Heart left ventricle (tissue), 16 donors: ENCODE data around the gene SCFD2. TPM values are rescaled to one million over a fixed set of nuclear protein-coding genes. Genes with fewer than 3 reads are reported as not detected.

Source experiments
- ATAC-seq, 4 donors: fragments of 200-7000 bp; cut with Tn5 transposase; one replicate each; pipeline ENCODE4 v1.9.1; 2020 to 2022; ENCODE audit warnings: moderate library complexity in 4 of 4, mild to moderate bottlenecking in 3 of 4, moderate number of reproducible peaks in 1 of 4
- DNase-seq, 5 donors: peaks; one replicate each; pipeline ENCODE4 v3.0.0-alpha.2; 2020
- H3K27ac ChIP-seq, 12 donors: fragments of 200-600 bp; sonication (generic) in 4 of 12; one replicate each; pipeline versions ENCODE4 v1.5.0 to v1.8.0; 2016 to 2022; ENCODE audit warnings: mild to moderate bottlenecking in 2 of 12
- H3K27me3 ChIP-seq, 9 donors: fragments of 200-600 bp; sonication (generic) in 2 of 9; one replicate each; pipeline versions ENCODE4 v1.5.1 to v1.8.0; 2016 to 2022; ENCODE audit warnings: mild to moderate bottlenecking in 3 of 9
- H3K36me3 ChIP-seq, 9 donors: fragments of 200-600 bp; sonication (generic) in 2 of 9; one replicate each; pipeline versions ENCODE4 v1.5.0 to v1.8.0; 2018 to 2022; ENCODE audit warnings: mild to moderate bottlenecking in 2 of 9
- H3K4me1 ChIP-seq, 12 donors: fragments of 200-600 bp; sonication (generic) in 4 of 12; one replicate each; pipeline versions ENCODE4 v1.5.0 to v1.8.0; 2016 to 2022; ENCODE audit warnings: mild to moderate bottlenecking in 3 of 12
- H3K4me3 ChIP-seq, 12 donors: fragments of 200-600 bp; sonication (generic) in 4 of 12; one replicate each; pipeline versions ENCODE4 v1.5.0 to v1.8.0; 2017 to 2022; ENCODE audit warnings: mild to moderate bottlenecking in 9 of 12, moderate library complexity in 4 of 12
- H3K9me3 ChIP-seq, 12 donors: fragments of 200-600 bp; sonication (generic) in 4 of 12; one replicate each; pipeline versions ENCODE4 v1.5.0 to v1.8.0; 2016 to 2022; ENCODE audit warnings: mild to moderate bottlenecking in 1 of 12
- POLR2A ChIP-seq, 2 donors: fragments of 450-650 bp; IDR thresholded peaks; one replicate each; pipeline ENCODE4 v1.6.1; 2017; ENCODE audit warnings: antibody characterized with exemption in 2 of 2, mild to moderate bottlenecking in 2 of 2, moderate library complexity in 2 of 2
- WGBS, 4 donors: extraction: QIAGEN DNeasy Blood & Tissue Kit in 2 of 4; methylation state at CpG; one replicate each; pipeline versions ENCODE4 v1.1.5 to v1.1.7; 2013 to 2018; 5-methylcytosine and 5-hydroxymethylcytosine counted together
- intact Hi-C, 10 donors: fragments of 100-400 bp; cut with DNase I; formaldehyde crosslinking; loops; one replicate each; pipeline versions ENCODE4 v1.11.1 to v1.14.2; 2022
- polyA plus RNA-seq, 2 donors: library from polyadenylated mRNA; stranded (reverse); fragments of 200-250 nt; gene quantifications; one replicate each; pipeline ENCODE4 v1.2.3, GENCODE V29; 2013
- total RNA-seq, 9 donors: library from RNA; depleted of rRNA in 2 of 9; stranded (reverse); fragments of >200 nt in 2 of 9; fragmentation: NEBNext Ultra II Directional in 3 of 9; extraction: Animal tissue kit (Norgen Biotek cat#: 25700) in 3 of 9; gene quantifications; one replicate each; pipeline versions ENCODE4 v1.1.0 to v1.2.4, GENCODE V29; 2016 to 2023
- TF ChIP-seq, protein P1 (sequence below), 12 donors: fragments of 200-600 bp; sonication (generic) in 4 of 12; IDR thresholded peaks; one replicate each; pipeline versions ENCODE4 v1.5.0 to v1.8.0; 2018 to 2022; ENCODE audit warnings: antibody characterized with exemption in 12 of 12, mild to moderate bottlenecking in 5 of 12
- donor health status: ischemic (EF 13 %, LVEDD 7.1; RV severe dilation, severe dysfunction).
- donor health status: healthy with polysubstance abuse.
- donor health status: DM: no; HTN: yes; CAD: no.
- donor health status: DM: no; HTN: no; CAD: no.
- donor health status: ischemic (EF 25% LVEDD 6.9; RV normal size, moderate dysfunction).
- donor health status: ischemic (EF 25% LVEDD 5.7; RV mildly dilated, moderate dysfunction).
- donor health status: healthy.
- donor health status: DM: yes; HTN: yes; CAD: no.
- donor health status: ischemic (EF 35%, LVEDD 5.7; RV mildly dilated, moderate dysfunction).
- donor health status: nonischemic (EF 11% LVEDD 7.7; RV severe dilation, severe dysfunction).
- donor health status: DM: yes; HTN: yes; CAD: no.
- donor health status: PGD.
- donor health status: ischemic (EF 29% LVEDD 5.4; RV normal size, mild dysfunction).
- donor health status: nonischemic (EF 23%, LVEDD 6.1; RV moderate dilation, normal function).

SCFD2 gene
- total and polyA plus RNA-seq, 11 donors = 3.7 to 14.0 (median 9.8) TPM

DNA sequence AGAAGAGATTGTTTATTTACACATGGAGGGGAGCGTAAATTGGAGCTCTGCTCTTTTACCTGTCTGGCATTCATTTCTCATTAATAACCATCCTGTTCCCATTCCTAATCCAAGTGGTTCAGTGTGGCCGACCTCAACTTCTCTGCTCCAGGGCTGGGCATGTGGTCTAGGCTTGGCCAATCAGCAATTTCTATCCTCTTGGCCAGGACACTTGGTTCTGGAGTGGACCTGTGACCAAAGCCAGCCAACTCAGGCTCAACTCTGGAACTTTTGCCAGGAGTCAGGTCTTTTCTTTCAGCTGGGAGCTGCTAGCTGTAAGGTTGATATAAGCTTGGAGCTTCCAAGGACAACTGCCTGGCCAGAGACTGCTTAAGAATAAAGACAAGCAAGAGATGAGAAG is 519.4 kb downstream of the SCFD2 start:
- Histone ChIP-seq H3K4me1 (peaks cover 0 to 27% (median 15%) of the 10 kb centered on the region in 12 donors), H3K27me3 (no peaks in the 10 kb centered on the region), H3K9me3 (no peaks in the 10 kb centered on the region), H3K27ac (peak overlapping the region in 1 of 12 donors; percentile 41), H3K36me3 (no peaks in the 10 kb centered on the region), H3K4me3 (no peak overlapping the region)
- ATAC-seq = peak; percentile 71 to 88 (median 80)
- 71 to 86% (median 80%) methylated on average over 2 of the region's 2 CpGs for WGBS, 4 donors
- TF ChIP-seq, protein P1, sequence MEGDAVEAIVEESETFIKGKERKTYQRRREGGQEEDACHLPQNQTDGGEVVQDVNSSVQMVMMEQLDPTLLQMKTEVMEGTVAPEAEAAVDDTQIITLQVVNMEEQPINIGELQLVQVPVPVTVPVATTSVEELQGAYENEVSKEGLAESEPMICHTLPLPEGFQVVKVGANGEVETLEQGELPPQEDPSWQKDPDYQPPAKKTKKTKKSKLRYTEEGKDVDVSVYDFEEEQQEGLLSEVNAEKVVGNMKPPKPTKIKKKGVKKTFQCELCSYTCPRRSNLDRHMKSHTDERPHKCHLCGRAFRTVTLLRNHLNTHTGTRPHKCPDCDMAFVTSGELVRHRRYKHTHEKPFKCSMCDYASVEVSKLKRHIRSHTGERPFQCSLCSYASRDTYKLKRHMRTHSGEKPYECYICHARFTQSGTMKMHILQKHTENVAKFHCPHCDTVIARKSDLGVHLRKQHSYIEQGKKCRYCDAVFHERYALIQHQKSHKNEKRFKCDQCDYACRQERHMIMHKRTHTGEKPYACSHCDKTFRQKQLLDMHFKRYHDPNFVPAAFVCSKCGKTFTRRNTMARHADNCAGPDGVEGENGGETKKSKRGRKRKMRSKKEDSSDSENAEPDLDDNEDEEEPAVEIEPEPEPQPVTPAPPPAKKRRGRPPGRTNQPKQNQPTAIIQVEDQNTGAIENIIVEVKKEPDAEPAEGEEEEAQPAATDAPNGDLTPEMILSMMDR (IDR thresholded peaks at IDR 0.05) = no peak
- no peak for TF ChIP-seq POLR2A (IDR thresholded peaks at IDR 0.05)
- peak in 2 of 5 donors; percentile 43 to 69 for DNase-seq
- intact Hi-C loops = no loop called here

GRCh38 chr4:52844596-52844995 is 521.3 kb downstream of the SCFD2 start:
- no peak for DNase-seq
- intact Hi-C loops = loop anchor here in 1 of 10 donors (5.0 kb wide), 1 partner anchor 132 kb away; no protein-coding TSS in a partner anchor
- no peaks in the 10 kb centered on the region for H3K9me3 ChIP-seq
- no peaks in the 10 kb centered on the region for H3K27me3 ChIP-seq
- ATAC-seq = no peak
- H3K4me1 ChIP-seq = peaks cover 0 to 46% (median 29%) of the 10 kb centered on the region in 12 donors
- H3K36me3 ChIP-seq = no peaks in the 10 kb centered on the region
- H3K27ac ChIP-seq = peak overlapping the region in 1 of 12 donors; percentile 15
- 95 to 99% (median 98%) methylated on average over 2 of the region's 2 CpGs for WGBS, 4 donors
- no peak overlapping the region for H3K4me3 ChIP-seq
- TF ChIP-seq, protein P1 (IDR thresholded peaks at IDR 0.05) = no peak
- TF ChIP-seq POLR2A (IDR thresholded peaks at IDR 0.05) = no peak

DNA sequence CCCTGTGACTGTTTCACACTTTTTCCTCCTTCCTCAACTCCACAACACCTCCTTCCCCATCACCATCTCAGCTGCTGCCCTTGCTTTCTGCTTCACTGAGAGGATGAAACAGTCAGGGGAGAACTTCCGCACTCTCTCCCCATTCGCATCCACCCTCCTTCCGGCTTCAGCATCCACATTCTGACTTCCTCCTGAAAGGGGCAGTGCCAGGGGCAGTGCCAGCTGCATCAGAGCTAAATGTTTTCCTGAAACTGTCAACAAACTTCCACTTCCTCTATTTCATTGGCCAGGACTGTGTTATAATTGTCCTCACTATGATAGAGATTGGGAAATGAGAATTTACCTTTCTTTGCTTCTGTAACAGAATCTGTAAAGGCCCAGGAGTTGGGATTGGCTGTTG is 521.9 kb downstream of the SCFD2 start:
- WGBS, 4 donors = 79 to 89% (median 84%) methylated on average over 3 of the region's 3 CpGs
- no peaks in the 10 kb centered on the region for H3K27me3 ChIP-seq
- peaks cover 0 to 52% (median 34%) of the 10 kb centered on the region in 12 donors for H3K4me1 ChIP-seq
- intact Hi-C loops = loop anchor here in 1 of 10 donors (5.0 kb wide), 1 partner anchor 132 kb away; no protein-coding TSS in a partner anchor
- peak in 2 of 4 donors; percentile 23 to 31 for ATAC-seq
- no peaks in the 10 kb centered on the region for H3K9me3 ChIP-seq
- H3K27ac ChIP-seq = peak overlapping the region in 1 of 12 donors; percentile 15
- H3K36me3 ChIP-seq = no peaks in the 10 kb centered on the region
- no peak overlapping the region for H3K4me3 ChIP-seq
- TF ChIP-seq, protein P1 (IDR thresholded peaks at IDR 0.05) = no peak
- TF ChIP-seq POLR2A (IDR thresholded peaks at IDR 0.05) = no peak
- DNase-seq = peak in 2 of 5 donors; percentile 34 to 70

DNA sequence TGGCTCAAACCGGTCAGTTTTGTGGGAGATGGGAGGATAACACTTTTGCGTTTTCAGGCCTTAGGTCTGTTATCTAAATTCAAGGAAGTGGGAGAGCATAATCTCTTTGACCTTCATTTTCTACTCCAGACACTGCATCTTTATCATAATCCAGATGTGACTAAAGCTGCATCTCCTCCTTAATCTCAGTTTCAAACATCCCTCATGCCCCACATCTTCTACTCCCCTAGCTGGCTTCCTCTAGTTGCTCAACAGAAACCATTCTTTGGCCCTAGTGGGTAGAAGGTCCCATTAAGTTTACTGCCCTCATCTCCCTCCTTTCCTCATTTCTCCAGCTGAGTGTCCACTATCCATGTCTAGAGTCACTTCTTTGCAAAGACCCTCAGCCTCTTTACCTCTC is 522.5 kb downstream of the SCFD2 start:
- H3K27me3 ChIP-seq = no peaks in the 10 kb centered on the region
- 61 to 71% (median 70%) methylated on average over 2 of the region's 2 CpGs for WGBS, 4 donors
- peaks cover 0 to 58% (median 40%) of the 10 kb centered on the region in 12 donors for H3K4me1 ChIP-seq
- TF ChIP-seq, protein P1 (IDR thresholded peaks at IDR 0.05) = no peak
- TF ChIP-seq POLR2A (IDR thresholded peaks at IDR 0.05) = no peak
- H3K36me3 ChIP-seq = no peaks in the 10 kb centered on the region
- intact Hi-C loops = loop anchor here in 1 of 10 donors (5.0 kb wide), 1 partner anchor 131 kb away; no protein-coding TSS in a partner anchor
- peak overlapping the region in 1 of 12 donors; percentile 39 for H3K27ac ChIP-seq
- H3K4me3 ChIP-seq = no peak overlapping the region
- H3K9me3 ChIP-seq = no peaks in the 10 kb centered on the region
- DNase-seq = no peak
- ATAC-seq = no peak
